Neural cell (in vitro differentiated cells): ENCODE data around the gene TRIM66.

Source experiments
- CTCF ChIP-seq: fragments of 450-650 bp; IDR thresholded peaks from 2 replicates; pipeline ENCODE4 v1.5.1; 2014; ENCODE audit warnings: antibody characterized with exemption, mild to moderate bottlenecking, moderate library complexity; ENCODE audit not compliant: poor library complexity, severe bottlenecking
- EP300 ChIP-seq: fragments of 450-650 bp; conservative IDR thresholded peaks from 2 replicates; pipeline ENCODE4 v1.6.1; 2014; ENCODE audit warnings: antibody characterized with exemption, mild to moderate bottlenecking, moderate library complexity; ENCODE audit not compliant: poor library complexity, severe bottlenecking
- EZH2 ChIP-seq: fragments of 200-600, 300-800 bp; shearing (Covaris generic), sonication (generic); IDR thresholded peaks from 2 replicates; pipeline ENCODE4 v1.6.1; 2014; ENCODE audit warnings: antibody characterized with exemption, low read length, borderline replicate concordance, mild to moderate bottlenecking; ENCODE audit not compliant: insufficient read depth, poor library complexity, severe bottlenecking
- POLR2AphosphoS5 ChIP-seq: IDR thresholded peaks from 2 replicates; pipeline ENCODE4 v1.6.1; 2012
- RAD21 ChIP-seq: fragments of 450-650 bp; conservative IDR thresholded peaks from 2 replicates; pipeline ENCODE4 v1.6.1; 2014; ENCODE audit warnings: antibody characterized with exemption, mild to moderate bottlenecking, moderate library complexity
- REST ChIP-seq: IDR thresholded peaks from 2 replicates; pipeline ENCODE4 v1.6.1; 2012; ENCODE audit warnings: borderline replicate concordance

GRCh38 chr11:8584511-8584910 is 98.0 kb downstream of the TRIM66 start:
- TF ChIP-seq REST = no peak
- no peak for TF ChIP-seq POLR2AphosphoS5
- TF ChIP-seq EZH2 = no peak
- TF ChIP-seq CTCF = no peak
- TF ChIP-seq RAD21 = no peak
- no peak for TF ChIP-seq EP300
